Astrocyte (in vitro differentiated cells and primary cell): ENCODE data around the gene ZFR. TPM values are rescaled to one million over a fixed set of nuclear protein-coding genes. Genes with fewer than 3 reads are reported as not detected.

Experiments
- DNase-seq: peaks from one replicate; pipeline ENCODE4 v3.0.0-alpha.2; 2010; ENCODE audit warnings: low read depth
- FAIRE-seq: peaks from 2 replicates; lab custom pipeline; 2011; peaks lifted over from hg19 to GRCh38; lab: Jason Lieb, UNC
- H2AFZ ChIP-seq: 2 replicates; pipeline ENCODE4 v1.6.0; 2012; ENCODE audit warnings: low read depth, low read length, inconsistent platforms
- H3K27ac ChIP-seq: 2 replicates; pipeline ENCODE4 v1.5.1; 2011; ENCODE audit warnings: low read depth, low read length, inconsistent platforms
- H3K27me3 ChIP-seq: 2 replicates; pipeline ENCODE4 v1.6.0; 2011; ENCODE audit warnings: low read length, inconsistent platforms; ENCODE audit not compliant: insufficient read depth
- H3K36me3 ChIP-seq: 2 replicates; pipeline ENCODE4 v1.5.1; 2011; ENCODE audit warnings: low read length, inconsistent platforms; ENCODE audit not compliant: insufficient read depth
- H3K4me1 ChIP-seq: 2 replicates; pipeline ENCODE4 v1.5.1; 2011; ENCODE audit warnings: low read length, inconsistent platforms; ENCODE audit not compliant: insufficient read depth
- H3K4me2 ChIP-seq: 2 replicates; pipeline ENCODE4 v1.6.0; 2012; ENCODE audit warnings: low read length, inconsistent platforms
- H3K4me3 ChIP-seq: 2 replicates; pipeline ENCODE4 v1.5.1; 2011; ENCODE audit warnings: low read depth, mild to moderate bottlenecking, low read length, inconsistent platforms; ENCODE audit not compliant: insufficient read depth
- H3K79me2 ChIP-seq: 2 replicates; pipeline ENCODE4 v1.6.0; 2012; ENCODE audit warnings: mild to moderate bottlenecking, low read length, inconsistent platforms; ENCODE audit not compliant: insufficient read depth
- H3K9ac ChIP-seq: 2 replicates; pipeline ENCODE4 v1.6.0; 2012; ENCODE audit warnings: mild to moderate bottlenecking, low read length, inconsistent platforms
- H3K9me3 ChIP-seq: 2 replicates; pipeline ENCODE4 v1.5.1; 2012; ENCODE audit warnings: low read depth, mild to moderate bottlenecking, low read length, inconsistent platforms; ENCODE audit not compliant: insufficient read depth
- H4K20me1 ChIP-seq: 2 replicates; pipeline ENCODE4 v1.6.0; 2012; ENCODE audit warnings: low read length, inconsistent platforms; ENCODE audit not compliant: insufficient read depth
- H3K27ac Mint-ChIP-seq: one replicate; pipeline ENCODE4 v1.8.0; 2021; ENCODE audit warnings: mild to moderate bottlenecking, mixed read lengths; ENCODE audit not compliant: unreplicated experiment
- H3K27me3 Mint-ChIP-seq: one replicate; pipeline ENCODE4 v1.8.0; 2021; ENCODE audit warnings: low read depth, mixed read lengths; ENCODE audit not compliant: unreplicated experiment
- H3K36me3 Mint-ChIP-seq: one replicate; pipeline ENCODE4 v1.8.0; 2021; ENCODE audit warnings: low read depth, mixed read lengths; ENCODE audit not compliant: unreplicated experiment
- H3K4me1 Mint-ChIP-seq: one replicate; pipeline ENCODE4 v1.8.0; 2021; ENCODE audit warnings: low read depth, mixed read lengths; ENCODE audit not compliant: unreplicated experiment
- H3K4me3 Mint-ChIP-seq: one replicate; pipeline ENCODE4 v1.8.0; 2021; ENCODE audit warnings: mild to moderate bottlenecking, moderate library complexity, mixed read lengths; ENCODE audit not compliant: unreplicated experiment
- H3K9me3 Mint-ChIP-seq: one replicate; pipeline ENCODE4 v1.8.0; 2021; ENCODE audit warnings: mild to moderate bottlenecking, mixed read lengths; ENCODE audit not compliant: unreplicated experiment
- EZH2 ChIP-seq: IDR thresholded peaks from 2 replicates; pipeline ENCODE4 v1.6.1; 2012; ENCODE audit warnings: mild to moderate bottlenecking, low read length, inconsistent platforms; ENCODE audit not compliant: insufficient read depth
- total RNA-seq: library from RNA; stranded (reverse); gene quantifications from 2 replicates; pipeline ENCODE4 v1.2.1, GENCODE V29; 2021
- TF ChIP-seq, protein P1 (sequence below): IDR thresholded peaks from 2 replicates; pipeline ENCODE4 v1.5.1; 2011; ENCODE audit warnings: low read depth, mild to moderate bottlenecking, inconsistent platforms, low read length, moderate library complexity; ENCODE audit not compliant: insufficient read depth

ZFR gene
- total RNA-seq, 1 donor from 2014 or later: 68.4 TPM

DNA sequence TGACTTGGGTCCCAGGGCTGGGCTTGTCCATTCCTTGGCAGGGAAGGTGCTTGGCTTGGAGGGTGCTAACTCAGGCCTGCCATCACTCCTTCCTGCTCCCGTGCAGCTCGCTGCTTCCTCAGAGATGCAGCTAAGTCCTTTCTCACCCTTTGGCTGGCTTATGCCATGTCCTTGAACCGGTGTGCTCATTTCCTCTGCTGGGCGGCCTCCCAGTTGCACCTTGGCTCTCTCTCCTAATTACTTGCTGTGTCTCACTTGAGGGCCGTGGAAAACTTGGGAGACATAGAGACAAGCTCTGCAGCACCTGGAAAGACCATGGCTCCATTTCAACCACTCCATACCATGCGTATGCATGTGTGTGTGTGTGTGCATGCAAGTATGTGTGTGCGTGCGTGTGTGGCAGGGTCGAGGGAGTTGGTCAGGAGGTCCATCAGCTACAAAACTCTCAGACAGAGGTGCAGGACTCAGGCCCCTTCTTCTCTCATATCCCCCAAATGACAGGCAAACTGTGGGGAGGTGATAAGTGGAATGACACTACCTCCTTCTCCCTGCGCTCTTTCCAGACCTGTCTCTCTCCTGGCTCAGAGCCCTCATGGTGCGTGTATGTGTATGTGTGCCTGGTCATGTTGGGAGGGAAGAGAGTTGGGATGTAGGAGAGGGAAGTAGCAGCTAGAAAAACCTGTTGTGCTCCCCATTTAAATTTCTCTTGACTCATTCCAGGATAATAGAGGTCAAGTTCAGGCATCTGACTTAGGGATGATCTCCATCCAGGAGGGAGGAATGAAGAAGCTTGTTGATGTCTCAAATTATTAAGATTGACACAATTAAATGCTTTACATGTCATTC is 114.2 kb downstream of the ZFR start:
- Mint-ChIP-seq H3K27ac (no peak overlapping the region), H3K36me3 (no peaks in the 10 kb centered on the region), H3K4me1 (peaks cover 9% of the 10 kb centered on the region), H3K27me3 (no peaks in the 10 kb centered on the region), H3K9me3 (peaks cover 6% of the 10 kb centered on the region), H3K4me3 (no peak overlapping the region)
- Histone ChIP-seq H3K4me2 (no peak overlapping the region), H3K27ac (no peak overlapping the region), H3K79me2 (no peaks in the 10 kb centered on the region), H3K9ac (no peak overlapping the region), H3K4me3 (no peak overlapping the region), H3K9me3 (no peaks in the 10 kb centered on the region), H3K36me3 (no peaks in the 10 kb centered on the region), H3K4me1 (no peaks in the 10 kb centered on the region), H2AFZ (no peak overlapping the region), H3K27me3 (peaks cover 2% of the 10 kb centered on the region), H4K20me1 (no peaks in the 10 kb centered on the region)
- no peak for TF ChIP-seq EZH2
- TF ChIP-seq, protein P1, sequence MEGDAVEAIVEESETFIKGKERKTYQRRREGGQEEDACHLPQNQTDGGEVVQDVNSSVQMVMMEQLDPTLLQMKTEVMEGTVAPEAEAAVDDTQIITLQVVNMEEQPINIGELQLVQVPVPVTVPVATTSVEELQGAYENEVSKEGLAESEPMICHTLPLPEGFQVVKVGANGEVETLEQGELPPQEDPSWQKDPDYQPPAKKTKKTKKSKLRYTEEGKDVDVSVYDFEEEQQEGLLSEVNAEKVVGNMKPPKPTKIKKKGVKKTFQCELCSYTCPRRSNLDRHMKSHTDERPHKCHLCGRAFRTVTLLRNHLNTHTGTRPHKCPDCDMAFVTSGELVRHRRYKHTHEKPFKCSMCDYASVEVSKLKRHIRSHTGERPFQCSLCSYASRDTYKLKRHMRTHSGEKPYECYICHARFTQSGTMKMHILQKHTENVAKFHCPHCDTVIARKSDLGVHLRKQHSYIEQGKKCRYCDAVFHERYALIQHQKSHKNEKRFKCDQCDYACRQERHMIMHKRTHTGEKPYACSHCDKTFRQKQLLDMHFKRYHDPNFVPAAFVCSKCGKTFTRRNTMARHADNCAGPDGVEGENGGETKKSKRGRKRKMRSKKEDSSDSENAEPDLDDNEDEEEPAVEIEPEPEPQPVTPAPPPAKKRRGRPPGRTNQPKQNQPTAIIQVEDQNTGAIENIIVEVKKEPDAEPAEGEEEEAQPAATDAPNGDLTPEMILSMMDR: no peak
- DNase-seq: no peak
- no peak for FAIRE-seq

DNA sequence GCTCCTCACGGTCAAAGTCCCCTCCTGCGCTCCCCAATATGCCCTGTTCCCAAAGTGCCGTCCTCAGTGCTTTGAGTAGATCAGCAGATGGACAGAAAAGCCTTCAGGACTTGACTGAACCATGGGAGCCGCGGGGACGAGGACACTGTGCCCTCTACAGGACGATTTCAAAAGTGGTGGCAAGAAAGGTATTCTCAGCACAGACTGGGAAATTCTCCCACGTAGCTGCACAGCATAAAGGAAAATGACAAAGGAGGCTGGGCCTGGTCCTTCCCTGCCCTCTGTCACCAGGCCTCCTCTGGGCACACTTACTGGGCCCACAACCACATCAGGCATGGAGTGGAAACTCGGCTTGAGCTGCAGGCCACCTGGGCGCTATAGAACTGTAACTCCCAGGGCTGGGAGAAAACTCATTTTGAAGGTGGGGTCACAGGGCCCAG is 115.1 kb downstream of the ZFR start:
- no peaks in the 10 kb centered on the region for H3K9me3 ChIP-seq
- Mint-ChIP-seq H3K4me3 (no peak overlapping the region), H3K36me3 (no peaks in the 10 kb centered on the region), H3K9me3 (peaks cover 6% of the 10 kb centered on the region), H3K27me3 (no peaks in the 10 kb centered on the region), H3K27ac (no peak overlapping the region), H3K4me1 (peaks cover 13% of the 10 kb centered on the region)
- no peaks in the 10 kb centered on the region for H3K4me1 ChIP-seq
- peak; percentile 23 for DNase-seq
- no peak for FAIRE-seq
- no peaks in the 10 kb centered on the region for H4K20me1 ChIP-seq
- peaks cover 2% of the 10 kb centered on the region for H3K27me3 ChIP-seq
- H3K9ac ChIP-seq: no peak overlapping the region
- peak overlapping the region; percentile 2 for H2AFZ ChIP-seq
- H3K4me3 ChIP-seq: no peak overlapping the region
- no peaks in the 10 kb centered on the region for H3K36me3 ChIP-seq
- no peak overlapping the region for H3K27ac ChIP-seq
- TF ChIP-seq, protein P1: peak; percentile 66
- no peak for TF ChIP-seq EZH2
- no peaks in the 10 kb centered on the region for H3K79me2 ChIP-seq
- no peak overlapping the region for H3K4me2 ChIP-seq
